Breast epithelium (tissue), 4 donors: Measurements from ENCODE around the gene PRSS38. TPM values are rescaled to one million over a fixed set of nuclear protein-coding genes. Genes with fewer than 3 reads are reported as not detected.

Experiments
- DNase-seq, 2 donors: peaks; one replicate each; pipeline ENCODE4 v3.0.0-alpha.2; 2019; ENCODE audit warnings: low spot score in 2 of 2
- H3K27ac ChIP-seq, 2 donors: fragments of 200-600 bp; sonication (generic) in 1 of 2; one replicate each; pipeline ENCODE4 v1.5.1; 2016 to 2019; ENCODE audit warnings: mild to moderate bottlenecking in 1 of 2
- H3K27me3 ChIP-seq, 2 donors: fragments of 200-600 bp; sonication (generic) in 1 of 2; one replicate each; pipeline versions ENCODE4 v1.5.1 to v1.6.0; 2017 to 2019; ENCODE audit warnings: control low read depth in 1 of 2, mild to moderate bottlenecking in 1 of 2
- H3K36me3 ChIP-seq: fragments of 200-600 bp; one replicate; pipeline ENCODE4 v1.5.1; 2019
- H3K4me1 ChIP-seq, 2 donors: fragments of 200-600 bp; sonication (generic); one replicate each; pipeline ENCODE4 v1.5.1; 2016 to 2019; ENCODE audit warnings: control low read depth in 1 of 2
- H3K4me3 ChIP-seq, 3 donors: fragments of 200-600 bp; sonication (generic); 1 replicate in 2 of 3; 2 replicates in 1 of 3; pipeline ENCODE4 v1.5.1; 2016 to 2019; ENCODE audit warnings: mild to moderate bottlenecking in 3 of 3, moderate library complexity in 2 of 3
- H3K9me3 ChIP-seq, 2 donors: fragments of 200-600 bp; sonication (generic) in 1 of 2; one replicate each; pipeline ENCODE4 v1.5.1; 2016 to 2019; ENCODE audit warnings: control low read depth in 1 of 2
- CTCF ChIP-seq, 3 donors: fragments of 450-650 bp; IDR thresholded peaks; one replicate each; pipeline ENCODE4 v1.5.1; 2016 to 2017; ENCODE audit warnings: antibody characterized with exemption in 3 of 3, mild to moderate bottlenecking in 3 of 3, moderate library complexity in 3 of 3
- POLR2A ChIP-seq: fragments of 450-650 bp; IDR thresholded peaks from one replicate; pipeline ENCODE4 v1.6.1; 2016; ENCODE audit warnings: antibody characterized with exemption, mild to moderate bottlenecking, moderate library complexity
- POLR2AphosphoS5 ChIP-seq, 3 donors: sonication (generic); formaldehyde crosslinking; IDR thresholded peaks; one replicate each; pipeline ENCODE4 v1.6.1; 2017; ENCODE audit warnings: antibody characterized with exemption in 3 of 3
- intact Hi-C: fragments of 100-400 bp; cut with DNase I; formaldehyde crosslinking; loops from one replicate; pipeline ENCODE4 v1.15.1; 2023; ENCODE audit warnings: low total_unique reads
- total RNA-seq, 3 donors: library from RNA; depleted of rRNA; stranded (reverse); fragments of >200 nt; gene quantifications; one replicate each; pipeline ENCODE4 v1.1.0, GENCODE V29; 2016

The PRSS38 gene
- total RNA-seq, 3 donors from 2014 or later, result not detected

DNA sequence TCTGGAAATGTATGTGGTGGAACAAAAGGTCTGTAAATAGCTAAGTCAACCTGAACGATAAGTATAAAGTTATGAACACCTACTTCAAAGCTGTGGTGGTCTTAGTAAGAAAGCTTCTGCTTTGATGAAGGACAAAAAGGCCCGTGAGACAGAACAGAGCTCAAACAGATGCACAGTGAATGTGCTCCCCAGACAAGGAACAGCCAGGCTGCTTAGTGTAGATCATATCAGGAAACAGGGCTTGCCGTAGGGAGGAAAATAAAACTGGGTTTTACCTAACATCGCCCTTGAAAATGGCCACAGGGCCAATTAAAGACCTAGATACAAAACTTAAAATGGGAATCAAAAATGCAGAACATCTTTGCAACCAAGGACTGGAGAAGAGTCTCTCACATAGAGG lies 40.2 kb downstream of the PRSS38 start:
- Histone ChIP-seq H3K9me3 (no peaks in the 10 kb centered on the region), H3K4me1 (no peaks in the 10 kb centered on the region), H3K36me3 (no peaks in the 10 kb centered on the region), H3K27ac (no peak overlapping the region), H3K27me3 (no peaks in the 10 kb centered on the region), H3K4me3 (no peak overlapping the region)
- intact Hi-C loops, result no loop called here
- DNase-seq, result no peak
- no peak for TF ChIP-seq POLR2A
- TF ChIP-seq CTCF (IDR thresholded peaks at IDR 0.05), result no peak
- no peak for TF ChIP-seq POLR2AphosphoS5 (IDR thresholded peaks at IDR 0.05)

GRCh38 chr1:227856147-227856858 lies 40.8 kb downstream of the PRSS38 start:
- DNase-seq, result no peak
- TF ChIP-seq POLR2AphosphoS5 (IDR thresholded peaks at IDR 0.05) (no peak), CTCF (IDR thresholded peaks at IDR 0.05) (no peak), POLR2A (no peak)
- no peaks in the 10 kb centered on the region for H3K4me1 ChIP-seq
- H3K27ac ChIP-seq, result no peak overlapping the region
- intact Hi-C loops, result no loop called here
- no peaks in the 10 kb centered on the region for H3K9me3 ChIP-seq
- H3K4me3 ChIP-seq, result no peak overlapping the region
- H3K36me3 ChIP-seq, result no peaks in the 10 kb centered on the region
- no peaks in the 10 kb centered on the region for H3K27me3 ChIP-seq

DNA sequence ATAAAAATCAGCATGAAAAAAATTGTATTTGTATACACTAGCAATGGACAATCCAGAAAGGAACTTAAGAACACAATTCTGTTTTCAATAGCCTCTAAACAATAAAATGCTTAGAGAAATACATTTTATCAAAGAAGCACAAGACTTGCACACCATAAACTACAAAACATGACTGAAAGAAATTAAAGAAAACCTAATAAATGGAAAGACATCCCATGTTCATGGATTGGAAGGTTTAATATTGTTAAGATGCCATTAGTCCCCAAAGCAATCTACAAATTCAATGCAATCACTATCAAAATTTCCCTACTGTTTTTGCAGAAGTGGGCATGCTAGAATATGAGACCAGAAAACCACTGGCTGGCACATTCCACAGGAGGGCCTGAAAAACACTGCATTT lies 49.4 kb downstream of the PRSS38 start:
- TF ChIP-seq POLR2AphosphoS5 (IDR thresholded peaks at IDR 0.05) (no peak), POLR2A (no peak), CTCF (IDR thresholded peaks at IDR 0.05) (no peak)
- H3K4me1 ChIP-seq, result peaks cover 0 to 1% of the 10 kb centered on the region in 2 donors
- intact Hi-C loops, result no loop called here
- H3K27ac ChIP-seq, result no peak overlapping the region
- no peak overlapping the region for H3K4me3 ChIP-seq
- peaks cover 7 to 13% of the 10 kb centered on the region in 2 donors for H3K9me3 ChIP-seq
- H3K27me3 ChIP-seq, result no peaks in the 10 kb centered on the region
- no peak for DNase-seq
- H3K36me3 ChIP-seq, result no peaks in the 10 kb centered on the region

DNA sequence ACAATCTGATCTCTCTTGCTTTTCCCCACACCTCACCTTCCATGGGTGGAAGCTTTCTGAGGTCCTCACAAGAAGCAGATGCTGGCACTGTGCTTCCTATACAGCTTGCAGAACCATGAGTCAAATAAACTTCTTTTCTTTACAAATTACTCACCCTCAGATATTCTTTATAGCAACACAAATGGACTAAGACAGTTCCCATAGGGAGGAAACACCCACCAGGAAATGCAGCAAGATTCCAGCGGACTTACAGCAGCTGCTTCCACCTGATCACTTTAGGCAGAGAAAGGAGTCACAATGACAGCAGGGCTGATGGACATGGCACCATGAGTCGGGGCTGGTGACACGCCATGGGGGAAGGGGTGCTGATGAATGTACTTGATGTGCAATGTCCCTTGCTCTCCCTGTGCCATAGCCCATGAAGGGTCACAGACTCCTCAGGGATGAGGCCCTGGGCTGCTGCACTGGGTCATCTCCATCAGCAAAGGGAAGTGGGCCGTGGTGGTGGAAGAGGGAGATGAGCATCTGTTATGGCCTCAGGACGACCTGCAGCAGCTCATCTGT lies 53.9 kb downstream of the PRSS38 start:
- intact Hi-C loops, result no loop called here
- H3K36me3 ChIP-seq, result no peaks in the 10 kb centered on the region
- peaks cover 7 to 11% of the 10 kb centered on the region in 2 donors for H3K9me3 ChIP-seq
- no peak for DNase-seq
- H3K4me3 ChIP-seq, result no peak overlapping the region
- no peak overlapping the region for H3K27ac ChIP-seq
- TF ChIP-seq POLR2A, result no peak
- no peak for TF ChIP-seq CTCF (IDR thresholded peaks at IDR 0.05)
- no peak for TF ChIP-seq POLR2AphosphoS5 (IDR thresholded peaks at IDR 0.05)
- H3K27me3 ChIP-seq, result no peaks in the 10 kb centered on the region
- H3K4me1 ChIP-seq, result peaks cover 0 to 6% of the 10 kb centered on the region in 2 donors

DNA sequence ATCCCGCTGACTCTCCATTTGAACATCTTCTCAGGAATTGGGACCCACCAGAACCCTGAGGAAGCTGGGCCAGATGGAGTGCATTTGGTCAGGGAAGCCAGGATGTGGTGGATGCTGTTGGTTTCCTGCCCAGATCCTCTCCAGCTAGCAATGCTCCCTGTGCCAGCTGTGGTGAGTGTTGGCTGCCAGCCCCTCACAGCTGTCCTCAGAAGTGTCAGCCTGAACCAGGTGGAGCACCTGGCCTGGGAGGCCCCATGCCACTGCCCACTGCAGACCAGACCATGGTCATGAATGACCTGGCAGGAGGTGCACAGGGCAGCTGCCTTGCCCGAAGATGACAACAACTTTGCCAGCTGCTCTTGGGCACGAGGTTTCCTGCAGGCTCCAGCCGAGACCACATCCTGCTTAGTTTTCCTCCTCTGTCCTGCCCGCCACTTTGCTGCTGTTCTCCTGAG lies 54.4 kb downstream of the PRSS38 start:
- Histone ChIP-seq H3K4me3 (no peak overlapping the region), H3K27ac (no peak overlapping the region), H3K9me3 (peaks cover 7% of the 10 kb centered on the region in 2 donors), H3K36me3 (no peaks in the 10 kb centered on the region), H3K27me3 (no peaks in the 10 kb centered on the region), H3K4me1 (peaks cover 0 to 6% of the 10 kb centered on the region in 2 donors)
- intact Hi-C loops, result no loop called here
- TF ChIP-seq POLR2A (no peak), POLR2AphosphoS5 (IDR thresholded peaks at IDR 0.05) (no peak), CTCF (IDR thresholded peaks at IDR 0.05) (no peak)
- no peak for DNase-seq
